HCT116 (cell line): ENCODE results near the gene SNUPN.

Experiments
- EGR1 ChIP-seq: IDR thresholded peaks from 2 replicates; pipeline ENCODE4 v1.6.1; 2012; ENCODE audit warnings: low read depth
- EZH2 ChIP-seq: fragments of 200-600 bp; sonication (generic); IDR thresholded peaks from 2 replicates; pipeline ENCODE4 v1.6.1; 2017; ENCODE audit warnings: antibody characterized with exemption, mixed run types
- MAX ChIP-seq: IDR thresholded peaks from 2 replicates; pipeline ENCODE4 v1.6.1; 2012
- POLR2A ChIP-seq: IDR thresholded peaks from 2 replicates; pipeline ENCODE4 v1.7.0; 2011; ENCODE audit warnings: borderline replicate concordance; ENCODE audit not compliant: insufficient read depth, insufficient read length; ENCODE audit errors: extremely low read depth
- POLR2AphosphoS5 ChIP-seq: IDR thresholded peaks from 2 replicates; pipeline ENCODE4 v1.6.1; 2011; ENCODE audit warnings: mild to moderate bottlenecking, low read depth, low read length, moderate library complexity
- REST ChIP-seq: IDR thresholded peaks from 2 replicates; pipeline ENCODE4 v1.6.1; 2012; ENCODE audit warnings: low read depth
- YY1 ChIP-seq: IDR thresholded peaks from 2 replicates; pipeline ENCODE4 v1.6.1; 2011; ENCODE audit warnings: low read length, low read depth, moderate library complexity, mild to moderate bottlenecking; ENCODE audit not compliant: insufficient replicate concordance; ENCODE audit errors: extremely low read depth
- ZFX ChIP-seq: fragments of 450-650 bp; IDR thresholded peaks from 2 replicates; pipeline ENCODE4 v1.6.1; 2017
- TF ChIP-seq, protein P1 (sequence below), 3 experiments: fragments of 200-600 bp in 1 of 3; sonication (generic) in 1 of 3; IDR thresholded peaks in 2 of 3; conservative IDR thresholded peaks in 1 of 3; 2 replicates each; pipeline ENCODE4 v1.5.1; 2012 to 2017; ENCODE audit warnings: low read depth in 2 of 3, low read length in 2 of 3, antibody characterized with exemption in 1 of 3, borderline replicate concordance in 1 of 3, control low read depth in 1 of 3, mild to moderate bottlenecking in 1 of 3, mixed read lengths in 1 of 3, mixed run types in 1 of 3, moderate library complexity in 1 of 3; ENCODE audit not compliant: insufficient read depth in 1 of 3

- TF ChIP-seq, protein P1, sequence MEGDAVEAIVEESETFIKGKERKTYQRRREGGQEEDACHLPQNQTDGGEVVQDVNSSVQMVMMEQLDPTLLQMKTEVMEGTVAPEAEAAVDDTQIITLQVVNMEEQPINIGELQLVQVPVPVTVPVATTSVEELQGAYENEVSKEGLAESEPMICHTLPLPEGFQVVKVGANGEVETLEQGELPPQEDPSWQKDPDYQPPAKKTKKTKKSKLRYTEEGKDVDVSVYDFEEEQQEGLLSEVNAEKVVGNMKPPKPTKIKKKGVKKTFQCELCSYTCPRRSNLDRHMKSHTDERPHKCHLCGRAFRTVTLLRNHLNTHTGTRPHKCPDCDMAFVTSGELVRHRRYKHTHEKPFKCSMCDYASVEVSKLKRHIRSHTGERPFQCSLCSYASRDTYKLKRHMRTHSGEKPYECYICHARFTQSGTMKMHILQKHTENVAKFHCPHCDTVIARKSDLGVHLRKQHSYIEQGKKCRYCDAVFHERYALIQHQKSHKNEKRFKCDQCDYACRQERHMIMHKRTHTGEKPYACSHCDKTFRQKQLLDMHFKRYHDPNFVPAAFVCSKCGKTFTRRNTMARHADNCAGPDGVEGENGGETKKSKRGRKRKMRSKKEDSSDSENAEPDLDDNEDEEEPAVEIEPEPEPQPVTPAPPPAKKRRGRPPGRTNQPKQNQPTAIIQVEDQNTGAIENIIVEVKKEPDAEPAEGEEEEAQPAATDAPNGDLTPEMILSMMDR (IDR thresholded peaks at IDR 0.05 in 2 of 3, conservative IDR thresholded peaks at IDR 0.05 in 1 of 3; ENCODE audit: borderline replicate concordance in 1 of 3, insufficient read depth in 1 of 3, low read depth in 2 of 3, low read length in 2 of 3) = no peak
- TF ChIP-seq POLR2AphosphoS5 = no peak
- no peak for TF ChIP-seq EZH2
- no peak for TF ChIP-seq YY1
- no peak for TF ChIP-seq MAX
- TF ChIP-seq ZFX = no peak
- TF ChIP-seq EGR1 = no peak
- no peak for TF ChIP-seq REST
- no peak for TF ChIP-seq POLR2A
Measured at GRCh38 chr15:75584121-75584520, 41.4 kb downstream of the SNUPN start.
